ENCODE results near the gene SEC16A. TPM values are rescaled to one million over a fixed set of nuclear protein-coding genes. Genes with fewer than 3 reads are reported as not detected.

SEC16A gene
- total RNA-seq, 1 donor: 39.4 TPM

GRCh38 chr9:136529516-136530460 lies 46.9 kb upstream of the SEC16A start:
- DNase-seq (ENCODE audit: low read depth): no peak
- no peak overlapping the region for H3K4me3 ChIP-seq (ENCODE audit: low read depth, low read length)
- TF ChIP-seq, protein P1, sequence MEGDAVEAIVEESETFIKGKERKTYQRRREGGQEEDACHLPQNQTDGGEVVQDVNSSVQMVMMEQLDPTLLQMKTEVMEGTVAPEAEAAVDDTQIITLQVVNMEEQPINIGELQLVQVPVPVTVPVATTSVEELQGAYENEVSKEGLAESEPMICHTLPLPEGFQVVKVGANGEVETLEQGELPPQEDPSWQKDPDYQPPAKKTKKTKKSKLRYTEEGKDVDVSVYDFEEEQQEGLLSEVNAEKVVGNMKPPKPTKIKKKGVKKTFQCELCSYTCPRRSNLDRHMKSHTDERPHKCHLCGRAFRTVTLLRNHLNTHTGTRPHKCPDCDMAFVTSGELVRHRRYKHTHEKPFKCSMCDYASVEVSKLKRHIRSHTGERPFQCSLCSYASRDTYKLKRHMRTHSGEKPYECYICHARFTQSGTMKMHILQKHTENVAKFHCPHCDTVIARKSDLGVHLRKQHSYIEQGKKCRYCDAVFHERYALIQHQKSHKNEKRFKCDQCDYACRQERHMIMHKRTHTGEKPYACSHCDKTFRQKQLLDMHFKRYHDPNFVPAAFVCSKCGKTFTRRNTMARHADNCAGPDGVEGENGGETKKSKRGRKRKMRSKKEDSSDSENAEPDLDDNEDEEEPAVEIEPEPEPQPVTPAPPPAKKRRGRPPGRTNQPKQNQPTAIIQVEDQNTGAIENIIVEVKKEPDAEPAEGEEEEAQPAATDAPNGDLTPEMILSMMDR (IDR thresholded peaks at IDR 0.05; ENCODE audit: insufficient read depth, low read length): no peak

DNA sequence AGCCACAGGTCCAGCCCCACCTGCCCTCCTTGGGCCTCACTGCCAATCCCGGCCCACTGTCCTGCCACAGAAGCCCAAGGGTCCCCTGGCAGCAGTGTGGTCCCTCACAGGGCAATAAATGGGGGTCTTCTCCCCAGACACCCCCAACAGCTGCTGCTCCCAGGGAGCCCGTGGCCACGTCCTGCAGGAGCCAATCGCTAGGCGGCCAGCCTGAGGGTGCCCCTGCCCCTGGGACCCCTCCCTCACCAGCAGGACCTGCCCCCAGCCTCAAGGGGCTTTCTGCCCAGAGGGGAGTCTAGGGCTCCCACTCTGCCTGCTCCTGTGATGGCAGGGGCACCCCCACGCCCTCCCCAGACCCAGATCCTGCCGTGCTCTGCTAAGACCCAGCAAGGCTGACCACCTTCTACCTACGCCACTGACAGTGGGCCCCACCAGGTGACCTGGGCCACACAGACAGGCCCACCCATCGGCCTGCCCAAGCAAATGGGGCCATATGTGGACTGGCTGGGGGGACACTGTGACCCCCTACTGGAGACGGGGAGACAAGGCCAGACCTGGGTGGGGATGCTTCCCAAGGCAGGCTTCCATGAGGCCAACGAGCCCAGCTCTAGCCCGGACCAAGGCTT lies 46.0 kb upstream of the SEC16A start:
- DNase-seq (ENCODE audit: low read depth): no peak
- H3K4me3 ChIP-seq (ENCODE audit: low read depth, low read length): no peak overlapping the region
- TF ChIP-seq, protein P1 (IDR thresholded peaks at IDR 0.05; ENCODE audit: insufficient read depth, low read length): no peak

DNA sequence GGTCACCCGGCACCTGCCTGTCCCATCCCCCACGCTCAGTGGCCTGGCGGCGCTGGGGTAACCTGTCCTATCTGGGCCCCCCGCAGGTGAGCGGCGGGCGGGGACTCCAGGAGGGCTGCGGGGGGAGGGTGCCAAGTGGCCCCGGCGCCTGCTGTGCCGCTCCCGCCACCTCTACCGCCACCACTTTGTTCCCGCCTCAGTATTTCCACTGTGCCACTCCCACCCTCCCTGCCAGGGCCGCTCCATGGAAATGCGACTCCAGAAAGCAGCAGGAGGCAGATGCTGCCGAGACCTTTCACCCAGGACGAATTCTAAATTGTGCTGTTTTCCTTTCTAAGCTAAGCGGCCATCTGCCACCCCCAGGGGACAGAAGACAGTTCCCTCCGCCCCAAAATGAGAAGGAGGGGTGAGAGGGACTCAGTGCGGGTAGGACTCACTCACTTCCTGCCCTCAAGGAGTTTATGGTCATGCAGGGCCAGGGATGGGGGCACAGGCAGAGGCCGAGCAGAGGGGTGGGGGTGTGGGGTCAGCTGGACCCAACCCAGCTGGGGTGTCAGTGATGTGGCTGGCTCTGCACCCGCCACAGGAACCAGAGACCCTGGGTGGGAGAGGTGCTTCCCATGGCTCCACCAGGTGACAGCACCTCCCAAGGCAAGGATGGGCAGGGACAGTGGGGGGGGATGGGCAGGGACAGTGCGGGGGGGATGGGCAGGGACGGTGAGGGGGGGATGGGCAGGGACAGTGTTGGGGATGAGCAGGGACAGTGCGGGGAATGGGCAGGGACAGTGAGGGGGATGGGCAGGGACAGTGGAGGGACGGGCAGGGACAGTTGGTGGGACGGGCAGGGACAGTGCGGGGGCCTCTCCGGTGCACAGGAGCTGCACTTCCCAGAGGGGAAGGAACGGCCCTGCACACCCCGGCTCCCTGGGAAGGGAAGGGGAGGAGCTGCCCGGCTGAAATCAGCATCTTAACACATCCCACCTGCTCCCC lies 45.2 kb upstream of the SEC16A start:
- TF ChIP-seq, protein P1 (IDR thresholded peaks at IDR 0.05; ENCODE audit: insufficient read depth, low read length): no peak
- no peak overlapping the region for H3K4me3 ChIP-seq (ENCODE audit: low read depth, low read length)
- DNase-seq (ENCODE audit: low read depth): no peak

DNA sequence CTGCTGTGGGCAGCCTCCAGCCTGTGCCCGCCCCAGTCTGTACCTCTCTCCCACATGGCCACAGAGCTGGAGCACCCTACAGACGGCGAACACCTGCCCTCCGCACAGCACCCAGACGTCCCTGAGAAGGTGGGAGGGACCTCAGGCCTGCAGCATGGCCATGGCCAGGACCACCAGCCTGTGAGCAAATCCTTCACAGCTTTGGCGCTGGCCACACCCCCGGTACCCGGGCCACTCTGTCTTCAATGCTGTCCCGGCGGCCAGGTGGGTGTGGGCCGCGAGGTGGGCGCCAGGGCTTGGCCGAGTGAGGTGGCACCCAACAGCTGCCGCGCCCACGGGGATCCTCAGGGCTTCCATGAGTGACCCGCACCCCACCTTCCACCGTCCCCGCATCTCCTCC lies 44.3 kb upstream of the SEC16A start:
- no peak for DNase-seq (ENCODE audit: low read depth)
- TF ChIP-seq, protein P1 (IDR thresholded peaks at IDR 0.05; ENCODE audit: insufficient read depth, low read length): no peak
- H3K4me3 ChIP-seq (ENCODE audit: low read depth, low read length): no peak overlapping the region

GRCh38 chr9:136526625-136527066 lies 43.8 kb upstream of the SEC16A start:
- TF ChIP-seq, protein P1 (IDR thresholded peaks at IDR 0.05; ENCODE audit: insufficient read depth, low read length): no peak
- no peak overlapping the region for H3K4me3 ChIP-seq (ENCODE audit: low read depth, low read length)
- DNase-seq (ENCODE audit: low read depth): no peak

DNA sequence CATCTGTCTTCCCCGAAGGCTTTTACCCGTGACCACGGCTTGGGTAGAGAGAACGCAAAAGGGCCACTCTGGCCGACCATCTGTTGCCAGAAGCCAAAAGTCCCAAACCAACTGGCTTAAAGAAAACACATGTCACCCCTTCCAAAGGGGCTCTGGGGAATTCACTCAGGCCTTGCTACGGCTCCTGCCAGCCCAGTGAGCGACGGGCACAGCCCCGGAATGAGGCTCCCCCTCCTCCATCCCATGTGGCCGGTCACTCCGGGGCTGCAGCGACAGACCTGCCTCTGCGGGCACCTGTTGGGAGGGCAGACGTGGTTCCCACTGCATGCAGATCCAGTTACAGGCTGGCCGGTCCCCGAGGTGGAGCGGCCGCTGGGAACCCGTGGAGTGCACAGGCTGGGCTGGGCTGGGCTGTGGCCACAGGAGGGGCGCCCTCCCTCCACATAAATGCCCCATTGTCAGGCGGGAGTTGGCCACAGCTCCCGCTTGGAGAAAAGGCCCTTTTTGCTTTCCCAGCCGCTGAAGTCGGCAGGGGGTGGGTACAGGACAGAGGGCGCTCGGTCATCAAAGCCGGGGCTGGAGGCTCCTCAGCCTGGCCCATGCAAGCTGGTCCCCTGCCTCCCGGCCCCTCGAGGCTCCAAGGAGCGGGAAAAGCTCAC lies 43.1 kb upstream of the SEC16A start:
- no peak for DNase-seq (ENCODE audit: low read depth)
- TF ChIP-seq, protein P1 (IDR thresholded peaks at IDR 0.05; ENCODE audit: insufficient read depth, low read length): no peak
- no peak overlapping the region for H3K4me3 ChIP-seq (ENCODE audit: low read depth, low read length)
